A673 (cell line): Measurements from ENCODE around the gene TMTC2. TPM values are rescaled to one million over a fixed set of nuclear protein-coding genes. Genes with fewer than 3 reads are reported as not detected.

Experiments
- BruUV-seq: library from RNA; stranded (reverse); fragments of 400-500 nt; replicated peaks from 2 replicates; lab custom pipeline; 2021; lab: Mats Ljungman, UMichigan
- CTCF ChIA-PET: fragments of 300-600 bp; sonication (Branson Sonifier 250); formaldehyde crosslinking; loops from one replicate; lab custom pipeline; 2022; ENCODE audit warnings: antibody characterized with exemption; lab: Charles Lee
- POLR2A ChIA-PET: fragments of 300-600 bp; sonication (Branson Sonifier 250); formaldehyde crosslinking; loops from one replicate; lab custom pipeline; 2022; ENCODE audit warnings: antibody characterized with exemption; ENCODE audit not compliant: low non-redundant PET; lab: Charles Lee
- DNase-seq: peaks from one replicate; pipeline ENCODE4 v3.0.0-alpha.2; 2015; ENCODE audit warnings: low spot score
- H3K27ac ChIP-seq: fragments of 200-600 bp; sonication (generic); 2 replicates; pipeline ENCODE4 v1.5.1; 2016; ENCODE audit warnings: mixed run types, low read depth, mild to moderate bottlenecking, mixed read lengths, antibody characterized with exemption, low read length; ENCODE audit not compliant: poor library complexity, severe bottlenecking
- H3K27me3 ChIP-seq: fragments of 200-600 bp; sonication (generic); replicated peaks from 2 replicates; pipeline ENCODE4 v1.6.1; 2017; ENCODE audit warnings: mixed run types, low read depth, mild to moderate bottlenecking, mixed read lengths, antibody characterized with exemption, low read length; ENCODE audit not compliant: insufficient read depth, poor library complexity
- H3K36me3 ChIP-seq: fragments of 200-600 bp; sonication (generic); 2 replicates; pipeline ENCODE4 v1.6.1; 2016; ENCODE audit warnings: mixed run types, mild to moderate bottlenecking, mixed read lengths, antibody characterized with exemption, low read length; ENCODE audit not compliant: insufficient read depth, poor library complexity, severe bottlenecking
- H3K4me1 ChIP-seq: fragments of 200-600 bp; sonication (generic); 2 replicates; pipeline ENCODE4 v1.6.1; 2017; ENCODE audit warnings: mixed run types, mild to moderate bottlenecking, mixed read lengths, antibody characterized with exemption, low read length; ENCODE audit not compliant: insufficient read depth, poor library complexity, severe bottlenecking
- H3K4me3 ChIP-seq: fragments of 200-600 bp; sonication (generic); 2 replicates; pipeline ENCODE4 v1.5.1; 2016; ENCODE audit warnings: low read depth, mixed run types, mild to moderate bottlenecking, mixed read lengths, low read length; ENCODE audit not compliant: poor library complexity, severe bottlenecking
- H3K9me3 ChIP-seq: fragments of 200-600 bp; sonication (generic); 2 replicates; pipeline ENCODE4 v1.6.1; 2016; ENCODE audit warnings: mixed run types, low read depth, mild to moderate bottlenecking, mixed read lengths, antibody characterized with exemption, low read length; ENCODE audit not compliant: poor library complexity, severe bottlenecking
- EZH2 ChIP-seq: fragments of 200-600 bp; sonication (generic); IDR thresholded peaks from 2 replicates; pipeline ENCODE4 v1.6.1; 2017; ENCODE audit warnings: borderline replicate concordance, low read depth, mild to moderate bottlenecking, mixed read lengths, antibody characterized with exemption, low read length; ENCODE audit not compliant: poor library complexity, severe bottlenecking
- intact Hi-C: fragments of 100-400 bp; cut with micrococcal nuclease; formaldehyde crosslinking; loops from one replicate; pipeline ENCODE4 v1.10.0; 2022; ENCODE audit not compliant: unreplicated experiment
- total RNA-seq: library from RNA; stranded (reverse); gene quantifications from 2 replicates; pipeline ENCODE4 v1.2.3, GENCODE V29; 2021
- TF ChIP-seq, protein P1 (sequence below): fragments of 300-800, 200-600 bp; sonication (generic); conservative IDR thresholded peaks from 2 replicates; pipeline ENCODE4 v1.5.1; 2017; ENCODE audit warnings: low read depth, mild to moderate bottlenecking, antibody characterized with exemption, low read length, moderate library complexity, mixed read lengths

Gene TMTC2
- total RNA-seq, 1 experiment from 2014 or later = 3.3 TPM

- no TSS peak for BruUV-seq
- no peak overlapping the region for H3K4me3 ChIP-seq
- TF ChIP-seq, protein P1, sequence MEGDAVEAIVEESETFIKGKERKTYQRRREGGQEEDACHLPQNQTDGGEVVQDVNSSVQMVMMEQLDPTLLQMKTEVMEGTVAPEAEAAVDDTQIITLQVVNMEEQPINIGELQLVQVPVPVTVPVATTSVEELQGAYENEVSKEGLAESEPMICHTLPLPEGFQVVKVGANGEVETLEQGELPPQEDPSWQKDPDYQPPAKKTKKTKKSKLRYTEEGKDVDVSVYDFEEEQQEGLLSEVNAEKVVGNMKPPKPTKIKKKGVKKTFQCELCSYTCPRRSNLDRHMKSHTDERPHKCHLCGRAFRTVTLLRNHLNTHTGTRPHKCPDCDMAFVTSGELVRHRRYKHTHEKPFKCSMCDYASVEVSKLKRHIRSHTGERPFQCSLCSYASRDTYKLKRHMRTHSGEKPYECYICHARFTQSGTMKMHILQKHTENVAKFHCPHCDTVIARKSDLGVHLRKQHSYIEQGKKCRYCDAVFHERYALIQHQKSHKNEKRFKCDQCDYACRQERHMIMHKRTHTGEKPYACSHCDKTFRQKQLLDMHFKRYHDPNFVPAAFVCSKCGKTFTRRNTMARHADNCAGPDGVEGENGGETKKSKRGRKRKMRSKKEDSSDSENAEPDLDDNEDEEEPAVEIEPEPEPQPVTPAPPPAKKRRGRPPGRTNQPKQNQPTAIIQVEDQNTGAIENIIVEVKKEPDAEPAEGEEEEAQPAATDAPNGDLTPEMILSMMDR = no peak
- TF ChIP-seq EZH2 = no peak
- no peaks in the 10 kb centered on the region for H3K27me3 ChIP-seq
- CTCF ChIA-PET = no interaction called here
- H3K36me3 ChIP-seq = no peaks in the 10 kb centered on the region
- no peaks in the 10 kb centered on the region for H3K4me1 ChIP-seq
- DNase-seq = no peak
- POLR2A ChIA-PET = no interaction called here
- intact Hi-C loops = no loop called here
- H3K9me3 ChIP-seq = no peaks in the 10 kb centered on the region
- no peak overlapping the region for H3K27ac ChIP-seq
Measured at GRCh38 chr12:83123039-83123438, 436.3 kb downstream of the TMTC2 start.

DNA sequence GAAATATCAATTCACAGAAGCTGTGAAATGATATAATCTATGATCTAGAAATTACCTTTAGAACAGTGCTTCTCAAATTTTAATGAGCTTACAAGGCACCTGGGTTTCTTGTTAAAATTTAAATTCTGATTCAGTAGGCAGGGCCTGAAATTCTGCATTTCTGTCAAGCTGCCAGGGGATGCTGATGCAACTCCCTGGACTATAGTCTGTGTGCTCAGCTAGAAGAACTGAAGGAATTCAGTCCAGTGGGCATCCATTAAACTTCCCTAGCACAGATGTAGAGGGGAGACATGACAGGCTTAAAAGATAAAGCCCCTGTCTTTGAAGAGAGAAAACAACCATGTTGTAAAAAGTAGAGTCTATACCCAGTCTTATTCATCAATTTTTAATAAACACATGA is 441.8 kb downstream of the TMTC2 start:
- BruUV-seq = no TSS peak
- no peak for DNase-seq
- no peaks in the 10 kb centered on the region for H3K27me3 ChIP-seq
- ChIA-PET CTCF (no interaction called here), POLR2A (interaction anchor here (0.5 kb wide), 1 partner anchor 1562 kb away, joined by 6 read pairs; no protein-coding TSS in a partner anchor)
- H3K27ac ChIP-seq = no peak overlapping the region
- intact Hi-C loops = no loop called here
- TF ChIP-seq EZH2 = no peak
- TF ChIP-seq, protein P1 = no peak
- H3K9me3 ChIP-seq = no peaks in the 10 kb centered on the region
- no peak overlapping the region for H3K4me3 ChIP-seq
- no peaks in the 10 kb centered on the region for H3K4me1 ChIP-seq
- H3K36me3 ChIP-seq = no peaks in the 10 kb centered on the region

DNA sequence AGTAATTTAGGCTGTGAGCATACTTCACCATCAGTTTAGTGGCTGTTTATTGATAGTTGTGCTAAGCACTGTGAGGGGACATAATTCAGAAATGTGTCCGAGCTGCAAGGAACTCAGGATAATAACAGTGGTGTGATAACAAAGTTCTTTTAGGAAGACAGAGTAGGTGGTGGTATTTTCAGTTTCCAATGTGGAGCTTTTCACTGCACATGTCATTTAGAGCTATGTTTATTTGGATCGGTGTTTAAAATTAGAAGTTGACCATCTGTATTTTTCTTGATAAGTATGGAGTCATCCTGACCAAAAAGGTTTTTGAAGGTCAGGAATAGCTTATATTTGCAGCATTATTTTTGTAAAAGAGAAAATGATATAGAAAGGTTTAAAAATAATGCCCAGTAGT is 443.5 kb downstream of the TMTC2 start:
- Histone ChIP-seq H3K4me1 (no peaks in the 10 kb centered on the region), H3K27me3 (no peaks in the 10 kb centered on the region), H3K9me3 (no peaks in the 10 kb centered on the region), H3K4me3 (no peak overlapping the region), H3K36me3 (no peaks in the 10 kb centered on the region), H3K27ac (no peak overlapping the region)
- ChIA-PET CTCF (no interaction called here), POLR2A (no interaction called here)
- BruUV-seq = no TSS peak
- TF ChIP-seq, protein P1 = no peak
- no peak for TF ChIP-seq EZH2
- DNase-seq = no peak
- intact Hi-C loops = no loop called here
